ENCODE data around the gene C1GALT1C1.

- no peak for TF ChIP-seq EZH2phosphoT487 (IDR thresholded peaks at IDR 0.05; ENCODE audit: low read depth)
- TF ChIP-seq, protein P1, sequence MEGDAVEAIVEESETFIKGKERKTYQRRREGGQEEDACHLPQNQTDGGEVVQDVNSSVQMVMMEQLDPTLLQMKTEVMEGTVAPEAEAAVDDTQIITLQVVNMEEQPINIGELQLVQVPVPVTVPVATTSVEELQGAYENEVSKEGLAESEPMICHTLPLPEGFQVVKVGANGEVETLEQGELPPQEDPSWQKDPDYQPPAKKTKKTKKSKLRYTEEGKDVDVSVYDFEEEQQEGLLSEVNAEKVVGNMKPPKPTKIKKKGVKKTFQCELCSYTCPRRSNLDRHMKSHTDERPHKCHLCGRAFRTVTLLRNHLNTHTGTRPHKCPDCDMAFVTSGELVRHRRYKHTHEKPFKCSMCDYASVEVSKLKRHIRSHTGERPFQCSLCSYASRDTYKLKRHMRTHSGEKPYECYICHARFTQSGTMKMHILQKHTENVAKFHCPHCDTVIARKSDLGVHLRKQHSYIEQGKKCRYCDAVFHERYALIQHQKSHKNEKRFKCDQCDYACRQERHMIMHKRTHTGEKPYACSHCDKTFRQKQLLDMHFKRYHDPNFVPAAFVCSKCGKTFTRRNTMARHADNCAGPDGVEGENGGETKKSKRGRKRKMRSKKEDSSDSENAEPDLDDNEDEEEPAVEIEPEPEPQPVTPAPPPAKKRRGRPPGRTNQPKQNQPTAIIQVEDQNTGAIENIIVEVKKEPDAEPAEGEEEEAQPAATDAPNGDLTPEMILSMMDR (IDR thresholded peaks at IDR 0.05; ENCODE audit: low read depth, low read length): no peak
Observed at GRCh38 chrX:120672389-120672788, 42.5 kb upstream of the C1GALT1C1 start.
